ENCODE results near the gene ANHX. TPM values are rescaled to one million over a fixed set of nuclear protein-coding genes. Genes with fewer than 3 reads are reported as not detected.

The ANHX gene
- total and polyA plus RNA-seq, 8 donors, result not detected

- no peak overlapping the region for H3K27ac ChIP-seq
- no peak for DNase-seq
- no peaks in the 10 kb centered on the region for H3K36me3 ChIP-seq
- peaks cover 0 to 15% (median 0%) of the 10 kb centered on the region in 3 donors for H3K27me3 ChIP-seq
- TF ChIP-seq POLR2AphosphoS5 (IDR thresholded peaks at IDR 0.05), result no peak
- no peak for TF ChIP-seq EP300 (IDR thresholded peaks at IDR 0.05)
- TF ChIP-seq CTCF (IDR thresholded peaks at IDR 0.05), result no peak
- TF ChIP-seq POLR2A (IDR thresholded peaks at IDR 0.05), result no peak
- H3K4me3 ChIP-seq, result no peak overlapping the region
- intact Hi-C loops (cut with DNase I; ENCODE audit: low total_unique reads), result no loop called here
- H3K4me1 ChIP-seq, result no peaks in the 10 kb centered on the region
- H3K9me3 ChIP-seq, result peaks cover 0 to 97% (median 62%) of the 10 kb centered on the region in 4 donors
- WGBS, 5 donors, result 77 to 85% (median 81%) methylated on average over 6 of the region's 6 CpGs
Measured at GRCh38 chr12:133233006-133233405, 2.7 kb downstream of the ANHX start.

DNA sequence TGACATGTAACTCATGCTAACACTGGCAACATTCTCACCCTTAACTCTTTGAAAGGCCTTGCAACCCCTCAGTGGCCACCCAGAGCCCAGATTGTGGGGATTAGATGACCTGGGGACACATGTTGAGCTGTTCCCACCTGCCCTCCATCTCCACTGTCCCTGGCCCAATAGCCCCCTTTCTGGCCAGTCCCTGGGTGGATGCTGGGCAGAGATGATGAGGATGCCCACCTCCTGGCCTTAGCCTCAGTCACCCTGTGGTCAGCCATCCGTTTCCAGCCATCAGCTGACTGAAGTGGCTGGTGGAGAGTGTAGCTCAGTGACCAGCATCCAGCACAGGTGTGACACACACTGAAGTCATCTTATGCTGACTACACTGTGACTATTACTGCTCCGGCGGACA is 4.7 kb downstream of the ANHX start:
- H3K36me3 ChIP-seq, result no peaks in the 10 kb centered on the region
- WGBS, 5 donors, result 67 to 74% (median 73%) methylated on average over 3 of the region's 3 CpGs
- H3K4me3 ChIP-seq, result no peak overlapping the region
- DNase-seq, result no peak
- TF ChIP-seq CTCF (IDR thresholded peaks at IDR 0.05) (no peak), POLR2AphosphoS5 (IDR thresholded peaks at IDR 0.05) (no peak), POLR2A (IDR thresholded peaks at IDR 0.05) (no peak), EP300 (IDR thresholded peaks at IDR 0.05) (no peak)
- peaks cover 0 to 99% (median 63%) of the 10 kb centered on the region in 4 donors for H3K9me3 ChIP-seq
- peaks cover 0 to 9% (median 0%) of the 10 kb centered on the region in 3 donors for H3K27me3 ChIP-seq
- no peaks in the 10 kb centered on the region for H3K4me1 ChIP-seq
- intact Hi-C loops (cut with DNase I; ENCODE audit: low total_unique reads), result no loop called here
- no peak overlapping the region for H3K27ac ChIP-seq

- Histone ChIP-seq H3K9me3 (peaks cover 3 to 94% (median 58%) of the 10 kb centered on the region in 4 donors), H3K27ac (no peak overlapping the region), H3K4me1 (no peaks in the 10 kb centered on the region), H3K27me3 (no peaks in the 10 kb centered on the region), H3K36me3 (no peaks in the 10 kb centered on the region), H3K4me3 (no peak overlapping the region)
- 48 to 79% (median 66%) methylated on average over 2 to 7 of the region's 7 CpGs for WGBS, 5 donors
- no peak for DNase-seq
- TF ChIP-seq EP300 (IDR thresholded peaks at IDR 0.05) (no peak), POLR2AphosphoS5 (IDR thresholded peaks at IDR 0.05) (no peak), CTCF (IDR thresholded peaks at IDR 0.05) (no peak), POLR2A (IDR thresholded peaks at IDR 0.05) (no peak)
- intact Hi-C loops (cut with DNase I; ENCODE audit: low total_unique reads), result no loop called here
Measured at GRCh38 chr12:133227281-133227852, 8.3 kb downstream of the ANHX start.

DNA sequence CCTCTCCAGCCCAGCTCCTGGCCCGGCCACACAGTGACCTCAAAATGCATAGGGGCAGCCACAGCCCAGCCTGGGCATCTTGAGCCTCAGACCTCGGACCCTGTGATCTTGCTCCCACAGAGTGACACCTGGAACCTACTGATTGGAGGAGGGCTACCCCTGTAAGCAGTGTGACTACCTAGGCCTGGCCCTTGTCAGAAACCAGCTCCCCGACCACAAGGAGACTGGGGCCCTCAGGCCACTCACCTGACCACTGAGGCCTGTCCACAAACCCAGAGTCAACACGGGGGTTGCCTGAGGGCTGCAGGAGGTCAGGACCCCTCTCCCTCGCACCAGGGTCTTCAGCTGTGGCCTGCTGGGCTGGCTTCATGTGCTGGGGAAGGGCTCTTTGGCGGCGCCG is 9.0 kb downstream of the ANHX start:
- DNase-seq, result no peak
- intact Hi-C loops (cut with DNase I; ENCODE audit: low total_unique reads), result no loop called here
- Histone ChIP-seq H3K36me3 (no peaks in the 10 kb centered on the region), H3K9me3 (peaks cover 3 to 94% (median 60%) of the 10 kb centered on the region in 4 donors), H3K4me3 (no peak overlapping the region), H3K27ac (no peak overlapping the region), H3K27me3 (no peaks in the 10 kb centered on the region), H3K4me1 (no peaks in the 10 kb centered on the region)
- WGBS, 5 donors, result 65 to 81% (median 76%) methylated on average over 2 to 8 of the region's 8 CpGs
- TF ChIP-seq CTCF (IDR thresholded peaks at IDR 0.05) (no peak), POLR2A (IDR thresholded peaks at IDR 0.05) (no peak), POLR2AphosphoS5 (IDR thresholded peaks at IDR 0.05) (no peak), EP300 (IDR thresholded peaks at IDR 0.05) (no peak)
